ENCODE measurements around the gene GDPD4.

Gene GDPD4

GRCh38 chr11:77213029-77213579 lies 88.4 kb downstream of the GDPD4 start:
- Histone ChIP-seq H2AFZ (ENCODE audit: low read length) (no peak overlapping the region), H4K20me1 (ENCODE audit: insufficient read depth, low read length, poor library complexity, severe bottlenecking) (no peaks in the 10 kb centered on the region), H3K4me2 (ENCODE audit: low read depth, low read length, poor library complexity, severe bottlenecking) (no peak overlapping the region), H3K27me3 (ENCODE audit: insufficient read depth, low read length, poor library complexity, severe bottlenecking) (no peaks in the 10 kb centered on the region), H3K36me3 (ENCODE audit: insufficient read depth, low read length) (no peaks in the 10 kb centered on the region), H3K79me2 (ENCODE audit: insufficient read depth, low read length) (no peaks in the 10 kb centered on the region), H3K9me2 (replicated peaks; ENCODE audit: low read depth, low read length) (no peaks in the 10 kb centered on the region), H3K4me1 (ENCODE audit: insufficient read depth, low read length, poor library complexity, severe bottlenecking) (peaks cover 10% of the 10 kb centered on the region), H3K4me3 (ENCODE audit: low read length, poor library complexity, severe bottlenecking) (no peak overlapping the region), H3F3A (ENCODE audit: low read depth) (no peaks in the 10 kb centered on the region), H3K9ac (ENCODE audit: low read depth, low read length, poor library complexity, severe bottlenecking) (no peak overlapping the region), H3K9me3 (ENCODE audit: insufficient read depth, low read depth, low read length) (no peaks in the 10 kb centered on the region)
- no peak for TF ChIP-seq EZH2phosphoT487 (IDR thresholded peaks at IDR 0.05; ENCODE audit: borderline replicate concordance)
- no peak for TF ChIP-seq CTCF (conservative IDR thresholded peaks at IDR 0.05; ENCODE audit: low read length)

GRCh38 chr11:77212314-77213007 lies 89.0 kb downstream of the GDPD4 start:
- no peaks in the 10 kb centered on the region for H4K20me1 ChIP-seq (ENCODE audit: insufficient read depth, low read length, poor library complexity, severe bottlenecking)
- no peaks in the 10 kb centered on the region for H3K9me2 ChIP-seq (replicated peaks; ENCODE audit: low read depth, low read length)
- H3K36me3 ChIP-seq (ENCODE audit: insufficient read depth, low read length), result no peaks in the 10 kb centered on the region
- no peak overlapping the region for H3K4me2 ChIP-seq (ENCODE audit: low read depth, low read length, poor library complexity, severe bottlenecking)
- H3K4me3 ChIP-seq (ENCODE audit: low read length, poor library complexity, severe bottlenecking), result no peak overlapping the region
- TF ChIP-seq EZH2phosphoT487 (IDR thresholded peaks at IDR 0.05; ENCODE audit: borderline replicate concordance) (no peak), CTCF (conservative IDR thresholded peaks at IDR 0.05; ENCODE audit: low read length) (no peak)
- H3K4me1 ChIP-seq (ENCODE audit: insufficient read depth, low read length, poor library complexity, severe bottlenecking), result peaks cover 10% of the 10 kb centered on the region
- no peaks in the 10 kb centered on the region for H3K9me3 ChIP-seq (ENCODE audit: insufficient read depth, low read depth, low read length)
- no peaks in the 10 kb centered on the region for H3K79me2 ChIP-seq (ENCODE audit: insufficient read depth, low read length)
- no peak overlapping the region for H2AFZ ChIP-seq (ENCODE audit: low read length)
- H3K27me3 ChIP-seq (ENCODE audit: insufficient read depth, low read length, poor library complexity, severe bottlenecking), result no peaks in the 10 kb centered on the region
- H3K9ac ChIP-seq (ENCODE audit: low read depth, low read length, poor library complexity, severe bottlenecking), result no peak overlapping the region
- no peaks in the 10 kb centered on the region for H3F3A ChIP-seq (ENCODE audit: low read depth)

GRCh38 chr11:77211594-77212251 lies 89.8 kb downstream of the GDPD4 start:
- Histone ChIP-seq H3K9me2 (replicated peaks; ENCODE audit: low read depth, low read length) (no peaks in the 10 kb centered on the region), H3K4me3 (ENCODE audit: low read length, poor library complexity, severe bottlenecking) (no peak overlapping the region), H3K9me3 (ENCODE audit: insufficient read depth, low read depth, low read length) (no peaks in the 10 kb centered on the region), H3K27me3 (ENCODE audit: insufficient read depth, low read length, poor library complexity, severe bottlenecking) (no peaks in the 10 kb centered on the region), H3K9ac (ENCODE audit: low read depth, low read length, poor library complexity, severe bottlenecking) (no peak overlapping the region), H4K20me1 (ENCODE audit: insufficient read depth, low read length, poor library complexity, severe bottlenecking) (no peaks in the 10 kb centered on the region), H3K79me2 (ENCODE audit: insufficient read depth, low read length) (no peaks in the 10 kb centered on the region), H3K36me3 (ENCODE audit: insufficient read depth, low read length) (no peaks in the 10 kb centered on the region), H3K4me2 (ENCODE audit: low read depth, low read length, poor library complexity, severe bottlenecking) (no peak overlapping the region), H2AFZ (ENCODE audit: low read length) (no peak overlapping the region), H3K4me1 (ENCODE audit: insufficient read depth, low read length, poor library complexity, severe bottlenecking) (peaks cover 10% of the 10 kb centered on the region), H3F3A (ENCODE audit: low read depth) (no peaks in the 10 kb centered on the region)
- TF ChIP-seq EZH2phosphoT487 (IDR thresholded peaks at IDR 0.05; ENCODE audit: borderline replicate concordance) (no peak), CTCF (conservative IDR thresholded peaks at IDR 0.05; ENCODE audit: low read length) (no peak)
